ENCODE data around the gene PTPN2. TPM values are rescaled to one million over a fixed set of nuclear protein-coding genes. Genes with fewer than 3 reads are reported as not detected.

PTPN2 gene
- polyA plus RNA-seq, 1 donor from 2014 or later = 45.7 TPM

DNA sequence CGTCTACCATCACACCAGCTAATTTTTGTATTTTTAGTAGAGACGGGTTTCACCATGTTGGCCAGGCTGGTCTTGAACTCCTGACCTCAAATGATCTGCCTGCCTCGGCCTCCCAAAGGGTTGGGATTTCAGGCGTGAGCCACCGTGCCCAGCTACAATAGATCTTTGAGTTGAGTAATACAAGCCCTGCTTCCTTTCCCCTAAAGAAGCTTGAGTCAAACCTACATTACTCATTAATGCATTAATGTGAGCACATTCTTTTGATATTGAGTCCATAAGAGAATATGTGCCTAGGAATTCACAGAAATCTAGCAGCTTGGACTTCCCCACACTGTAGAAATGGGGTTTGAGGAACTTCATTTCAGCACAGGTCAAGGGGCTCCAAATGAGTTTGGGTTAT lies 141.6 kb downstream of the PTPN2 start:
- H3K4me2 ChIP-seq (ENCODE audit: low read length) = no peak overlapping the region
- H3K79me2 ChIP-seq (replicated peaks; ENCODE audit: insufficient read depth, low read length) = no peaks in the 10 kb centered on the region
- no peak for TF ChIP-seq EZH2 (IDR thresholded peaks at IDR 0.05; ENCODE audit: borderline replicate concordance, insufficient read depth, low read length, poor library complexity, severe bottlenecking)
- no peak for TF ChIP-seq MXI1 (conservative IDR thresholded peaks at IDR 0.05; ENCODE audit: poor library complexity, severe bottlenecking)
- TF ChIP-seq EP300 (conservative IDR thresholded peaks at IDR 0.05; ENCODE audit: poor library complexity, severe bottlenecking) = no peak
- no peak for TF ChIP-seq RAD21 (conservative IDR thresholded peaks at IDR 0.05)
- no peak for TF ChIP-seq SMC3 (conservative IDR thresholded peaks at IDR 0.05; ENCODE audit: poor library complexity)
- TF ChIP-seq POLR2AphosphoS5 (IDR thresholded peaks at IDR 0.05) = no peak
- TF ChIP-seq, protein P1, sequence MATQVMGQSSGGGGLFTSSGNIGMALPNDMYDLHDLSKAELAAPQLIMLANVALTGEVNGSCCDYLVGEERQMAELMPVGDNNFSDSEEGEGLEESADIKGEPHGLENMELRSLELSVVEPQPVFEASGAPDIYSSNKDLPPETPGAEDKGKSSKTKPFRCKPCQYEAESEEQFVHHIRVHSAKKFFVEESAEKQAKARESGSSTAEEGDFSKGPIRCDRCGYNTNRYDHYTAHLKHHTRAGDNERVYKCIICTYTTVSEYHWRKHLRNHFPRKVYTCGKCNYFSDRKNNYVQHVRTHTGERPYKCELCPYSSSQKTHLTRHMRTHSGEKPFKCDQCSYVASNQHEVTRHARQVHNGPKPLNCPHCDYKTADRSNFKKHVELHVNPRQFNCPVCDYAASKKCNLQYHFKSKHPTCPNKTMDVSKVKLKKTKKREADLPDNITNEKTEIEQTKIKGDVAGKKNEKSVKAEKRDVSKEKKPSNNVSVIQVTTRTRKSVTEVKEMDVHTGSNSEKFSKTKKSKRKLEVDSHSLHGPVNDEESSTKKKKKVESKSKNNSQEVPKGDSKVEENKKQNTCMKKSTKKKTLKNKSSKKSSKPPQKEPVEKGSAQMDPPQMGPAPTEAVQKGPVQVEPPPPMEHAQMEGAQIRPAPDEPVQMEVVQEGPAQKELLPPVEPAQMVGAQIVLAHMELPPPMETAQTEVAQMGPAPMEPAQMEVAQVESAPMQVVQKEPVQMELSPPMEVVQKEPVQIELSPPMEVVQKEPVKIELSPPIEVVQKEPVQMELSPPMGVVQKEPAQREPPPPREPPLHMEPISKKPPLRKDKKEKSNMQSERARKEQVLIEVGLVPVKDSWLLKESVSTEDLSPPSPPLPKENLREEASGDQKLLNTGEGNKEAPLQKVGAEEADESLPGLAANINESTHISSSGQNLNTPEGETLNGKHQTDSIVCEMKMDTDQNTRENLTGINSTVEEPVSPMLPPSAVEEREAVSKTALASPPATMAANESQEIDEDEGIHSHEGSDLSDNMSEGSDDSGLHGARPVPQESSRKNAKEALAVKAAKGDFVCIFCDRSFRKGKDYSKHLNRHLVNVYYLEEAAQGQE (IDR thresholded peaks at IDR 0.05; ENCODE audit: borderline replicate concordance) = no peak
- no peak for TF ChIP-seq TAF1 (IDR thresholded peaks at IDR 0.05; ENCODE audit: low read depth)
- TF ChIP-seq, protein P2, sequence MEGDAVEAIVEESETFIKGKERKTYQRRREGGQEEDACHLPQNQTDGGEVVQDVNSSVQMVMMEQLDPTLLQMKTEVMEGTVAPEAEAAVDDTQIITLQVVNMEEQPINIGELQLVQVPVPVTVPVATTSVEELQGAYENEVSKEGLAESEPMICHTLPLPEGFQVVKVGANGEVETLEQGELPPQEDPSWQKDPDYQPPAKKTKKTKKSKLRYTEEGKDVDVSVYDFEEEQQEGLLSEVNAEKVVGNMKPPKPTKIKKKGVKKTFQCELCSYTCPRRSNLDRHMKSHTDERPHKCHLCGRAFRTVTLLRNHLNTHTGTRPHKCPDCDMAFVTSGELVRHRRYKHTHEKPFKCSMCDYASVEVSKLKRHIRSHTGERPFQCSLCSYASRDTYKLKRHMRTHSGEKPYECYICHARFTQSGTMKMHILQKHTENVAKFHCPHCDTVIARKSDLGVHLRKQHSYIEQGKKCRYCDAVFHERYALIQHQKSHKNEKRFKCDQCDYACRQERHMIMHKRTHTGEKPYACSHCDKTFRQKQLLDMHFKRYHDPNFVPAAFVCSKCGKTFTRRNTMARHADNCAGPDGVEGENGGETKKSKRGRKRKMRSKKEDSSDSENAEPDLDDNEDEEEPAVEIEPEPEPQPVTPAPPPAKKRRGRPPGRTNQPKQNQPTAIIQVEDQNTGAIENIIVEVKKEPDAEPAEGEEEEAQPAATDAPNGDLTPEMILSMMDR (IDR thresholded peaks at IDR 0.05; ENCODE audit: poor library complexity, severe bottlenecking) = no peak
- H2AFZ ChIP-seq (ENCODE audit: low read depth, low read length) = no peak overlapping the region
- H3K9ac ChIP-seq (ENCODE audit: low read length) = no peak overlapping the region
- H3K9me2 ChIP-seq (ENCODE audit: insufficient read depth, low read length) = no peaks in the 10 kb centered on the region
- H3K9me3 ChIP-seq (ENCODE audit: low read length) = no peaks in the 10 kb centered on the region
- H3K27ac ChIP-seq (ENCODE audit: low read length) = no peak overlapping the region
- no peak overlapping the region for H3K4me3 ChIP-seq (ENCODE audit: low read length)
- no peaks in the 10 kb centered on the region for H4K20me1 ChIP-seq (ENCODE audit: insufficient read depth)
- no peaks in the 10 kb centered on the region for H3F3A ChIP-seq (ENCODE audit: insufficient read depth, low read length, poor library complexity, severe bottlenecking)
- no peaks in the 10 kb centered on the region for H3K36me3 ChIP-seq (ENCODE audit: insufficient read depth, low read length)
- H3K27me3 ChIP-seq (ENCODE audit: insufficient read depth, low read depth, low read length) = no peaks in the 10 kb centered on the region

Small RNAs within 50 kb of the gene (small RNA-seq; reads per million reads assigned to genes)
- gene RF00019 = 0 to 1.2 (median 0) reads per million in 3 experiments

Other genes starting within 250 kb of the PTPN2 start
- 22.2 and 23.7 TPM in 2 replicates for gene SPIRE1, start 226.1 kb downstream of the PTPN2 start, polyA plus RNA-seq
- 14.8 and 21.4 TPM in 2 replicates for gene CEP76, start 181.5 kb downstream of the PTPN2 start, polyA plus RNA-seq
- 87.2 and 102 TPM in 2 replicates for gene PSMG2, start 181.2 kb downstream of the PTPN2 start, polyA plus RNA-seq
- 11.5 and 12.3 TPM in 2 replicates for gene SEH1L, start 63.8 kb upstream of the PTPN2 start, polyA plus RNA-seq
- gene CEP192, start 107.1 kb upstream of the PTPN2 start, polyA plus RNA-seq = 28.1 and 31.7 TPM in 2 replicates

Measured in neural cell (in vitro differentiated cells).